ENCODE measurements around the gene GNB3. TPM values are rescaled to one million over a fixed set of nuclear protein-coding genes. Genes with fewer than 3 reads are reported as not detected.

Gene GNB3
- total RNA-seq, 1 experiment from 2014 or later, result 3.9 TPM

- no peak overlapping the region for H3K4me3 ChIP-seq (ENCODE audit: low read depth, low read length)
- intact Hi-C loops (cut with micrococcal nuclease; ENCODE audit: unreplicated experiment), result no loop called here
- H3K27me3 ChIP-seq (replicated peaks; ENCODE audit: control insufficient read depth, insufficient read depth, low read length), result no peaks in the 10 kb centered on the region
- no peaks in the 10 kb centered on the region for H3K9me3 ChIP-seq
- no peaks in the 10 kb centered on the region for H3K9me3 Mint-ChIP-seq (ENCODE audit: unreplicated experiment)
- no peak for DNase-seq
- H3K4me1 Mint-ChIP-seq (ENCODE audit: low read depth, unreplicated experiment), result peaks cover 37% of the 10 kb centered on the region
- TF ChIP-seq CTCF (IDR thresholded peaks at IDR 0.05; ENCODE audit: insufficient read depth in 1 of 2, low read depth in 1 of 2, low read length in 1 of 2, severe bottlenecking in 1 of 2, unreplicated experiment in 1 of 2), result no peak
- peak overlapping the region; percentile 94 for H3K27ac Mint-ChIP-seq (ENCODE audit: unreplicated experiment)
- POLR2A ChIA-PET, result interaction anchor here (0.6 to 5.4 kb wide), 6 partner anchors 14 to 568 kb away, joined by 3 to 102 read pairs (median 4); partner anchors contain the start of genes CDCA3, COPS7A and USP5
- peak overlapping the region; percentile 95 for H3K4me3 Mint-ChIP-seq (ENCODE audit: unreplicated experiment)
- BruUV-seq (replicated peaks), result no TSS peak
- CTCF ChIA-PET, result interaction anchor here (0.8 to 4.2 kb wide), 4 partner anchors 14 to 524 kb away, joined by 3 to 68 read pairs (median 6); partner anchors contain the start of genes TNFRSF1A and USP5
- peaks cover 99% of the 10 kb centered on the region for H3K36me3 Mint-ChIP-seq (ENCODE audit: insufficient read depth, unreplicated experiment)
- H3K27me3 Mint-ChIP-seq (ENCODE audit: insufficient read depth, unreplicated experiment), result no peaks in the 10 kb centered on the region
- peaks cover 21% of the 10 kb centered on the region for H3K4me1 ChIP-seq
- H3K36me3 ChIP-seq (ENCODE audit: control insufficient read depth, insufficient read depth, low read length), result peaks cover 18% of the 10 kb centered on the region
Measured at GRCh38 chr12:6866163-6866919, 25.6 kb downstream of the GNB3 start.

- H3K36me3 Mint-ChIP-seq (ENCODE audit: insufficient read depth, unreplicated experiment), result peaks cover 99% of the 10 kb centered on the region
Measured at GRCh38 chr12:6866920-6867412, 26.2 kb downstream of the GNB3 start.

More at GRCh38 chr12:6866920-6867412, 26.2 kb downstream of the GNB3 start:
- H3K4me3 ChIP-seq (ENCODE audit: low read depth, low read length), result peak overlapping the region; percentile 97
- H3K27ac Mint-ChIP-seq (ENCODE audit: unreplicated experiment), result peak overlapping the region; percentile 94
- no peak for TF ChIP-seq CTCF (IDR thresholded peaks at IDR 0.05; ENCODE audit: insufficient read depth in 1 of 2, low read depth in 1 of 2, low read length in 1 of 2, severe bottlenecking in 1 of 2, unreplicated experiment in 1 of 2)
- H3K4me3 Mint-ChIP-seq (ENCODE audit: unreplicated experiment), result peak overlapping the region; percentile 95
- H3K36me3 ChIP-seq (ENCODE audit: control insufficient read depth, insufficient read depth, low read length), result peaks cover 18% of the 10 kb centered on the region
- no peaks in the 10 kb centered on the region for H3K27me3 ChIP-seq (replicated peaks; ENCODE audit: control insufficient read depth, insufficient read depth, low read length)
- CTCF ChIA-PET, result interaction anchor here (0.5 to 4.2 kb wide), 6 partner anchors 15 to 525 kb away, joined by 3 to 68 read pairs (median 5); partner anchors contain the start of genes ATN1, TNFRSF1A, USP5 and ZNF384
- H3K4me1 Mint-ChIP-seq (ENCODE audit: low read depth, unreplicated experiment), result peaks cover 43% of the 10 kb centered on the region
- no TSS peak for BruUV-seq (replicated peaks)
- H3K9me3 ChIP-seq, result no peaks in the 10 kb centered on the region
- DNase-seq, result no peak
- H3K9me3 Mint-ChIP-seq (ENCODE audit: unreplicated experiment), result no peaks in the 10 kb centered on the region
- peaks cover 28% of the 10 kb centered on the region for H3K4me1 ChIP-seq
- POLR2A ChIA-PET, result interaction anchor here (0.6 to 5.4 kb wide), 7 partner anchors 14 to 569 kb away, joined by 3 to 102 read pairs (median 3); partner anchors contain the start of genes CDCA3, COPS7A, RNU7-1 and USP5
- intact Hi-C loops (cut with micrococcal nuclease; ENCODE audit: unreplicated experiment), result no loop called here
- H3K27me3 Mint-ChIP-seq (ENCODE audit: insufficient read depth, unreplicated experiment), result no peaks in the 10 kb centered on the region

Measured in Caco-2 (cell line).